Esophagus muscularis mucosa (tissue), 3 donors: ENCODE results near the gene LTBP1.

Source experiments
- POLR2A ChIP-seq: fragments of 450-650 bp; IDR thresholded peaks from one replicate; pipeline ENCODE4 v1.6.1; 2017; ENCODE audit warnings: antibody characterized with exemption, moderate library complexity, mild to moderate bottlenecking, low read depth
- TF ChIP-seq, protein P1 (sequence below), 3 experiments: fragments of 200-600 bp in 2 of 3; fragments of 450-650 bp in 1 of 3; sonication (generic) in 2 of 3; IDR thresholded peaks; one replicate each; pipeline ENCODE4 v1.5.1; 2017 to 2019; ENCODE audit warnings: antibody characterized with exemption in 3 of 3, mild to moderate bottlenecking in 2 of 3, moderate library complexity in 1 of 3

DNA sequence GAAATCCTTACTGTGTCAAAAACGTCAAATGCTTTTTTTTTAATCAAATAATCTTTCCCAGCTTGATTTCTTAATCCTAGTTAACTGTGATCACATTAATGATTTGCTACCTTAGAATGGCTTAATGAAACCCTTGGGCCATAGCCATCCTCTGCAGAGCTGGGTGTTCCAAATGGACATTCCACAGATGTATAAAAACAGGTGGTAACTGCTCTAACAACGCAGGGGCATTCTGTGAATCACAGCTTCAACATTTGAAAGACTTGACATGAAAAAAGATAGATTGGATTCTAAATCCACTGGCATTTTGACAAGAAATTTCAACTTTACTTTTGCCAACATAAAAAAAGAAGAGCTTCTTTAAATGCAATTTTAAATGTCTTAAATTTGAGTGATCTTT is 459.9 kb downstream of the LTBP1 start:
- TF ChIP-seq, protein P1, sequence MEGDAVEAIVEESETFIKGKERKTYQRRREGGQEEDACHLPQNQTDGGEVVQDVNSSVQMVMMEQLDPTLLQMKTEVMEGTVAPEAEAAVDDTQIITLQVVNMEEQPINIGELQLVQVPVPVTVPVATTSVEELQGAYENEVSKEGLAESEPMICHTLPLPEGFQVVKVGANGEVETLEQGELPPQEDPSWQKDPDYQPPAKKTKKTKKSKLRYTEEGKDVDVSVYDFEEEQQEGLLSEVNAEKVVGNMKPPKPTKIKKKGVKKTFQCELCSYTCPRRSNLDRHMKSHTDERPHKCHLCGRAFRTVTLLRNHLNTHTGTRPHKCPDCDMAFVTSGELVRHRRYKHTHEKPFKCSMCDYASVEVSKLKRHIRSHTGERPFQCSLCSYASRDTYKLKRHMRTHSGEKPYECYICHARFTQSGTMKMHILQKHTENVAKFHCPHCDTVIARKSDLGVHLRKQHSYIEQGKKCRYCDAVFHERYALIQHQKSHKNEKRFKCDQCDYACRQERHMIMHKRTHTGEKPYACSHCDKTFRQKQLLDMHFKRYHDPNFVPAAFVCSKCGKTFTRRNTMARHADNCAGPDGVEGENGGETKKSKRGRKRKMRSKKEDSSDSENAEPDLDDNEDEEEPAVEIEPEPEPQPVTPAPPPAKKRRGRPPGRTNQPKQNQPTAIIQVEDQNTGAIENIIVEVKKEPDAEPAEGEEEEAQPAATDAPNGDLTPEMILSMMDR (IDR thresholded peaks at IDR 0.05), result no peak
- TF ChIP-seq POLR2A, result no peak
